HEK293 (cell line): ENCODE results near the gene TIE1.
A peak's percentile ranks its signal among the peaks of the same experiment; 100 is the strongest.

Experiments
- ATF2 ChIP-seq: fragments of 450-650 bp; formaldehyde crosslinking; IDR thresholded peaks from 2 replicates; pipeline ENCODE4 v1.5.1; 2016; ENCODE audit warnings: missing biosample characterization, missing genetic modification characterization, low read depth
- MZF1 ChIP-seq: fragments of 450-650 bp; formaldehyde crosslinking; IDR thresholded peaks from 2 replicates; pipeline ENCODE4 v1.5.1; 2017; ENCODE audit warnings: missing biosample characterization, missing genetic modification characterization, borderline replicate concordance
- SCRT2 ChIP-seq: fragments of 450-650 bp; formaldehyde crosslinking; IDR thresholded peaks from 2 replicates; pipeline ENCODE4 v1.5.1; 2016; ENCODE audit warnings: missing biosample characterization, missing genetic modification characterization
- ZFP69B ChIP-seq: fragments of 450-650 bp; formaldehyde crosslinking; IDR thresholded peaks from 2 replicates; pipeline ENCODE4 v1.5.1; 2016; ENCODE audit warnings: missing biosample characterization, missing genetic modification characterization
- ZNF146 ChIP-seq: fragments of 450-650 bp; formaldehyde crosslinking; IDR thresholded peaks from 2 replicates; pipeline ENCODE4 v1.5.1; 2016; ENCODE audit warnings: missing biosample characterization, missing genetic modification characterization
- ZNF148 ChIP-seq: fragments of 450-650 bp; formaldehyde crosslinking; IDR thresholded peaks from 2 replicates; pipeline ENCODE4 v1.5.0; 2017; ENCODE audit warnings: missing biosample characterization, missing genetic modification characterization, borderline replicate concordance
- ZNF211 ChIP-seq: fragments of 450-650 bp; formaldehyde crosslinking; IDR thresholded peaks from 2 replicates; pipeline ENCODE4 v1.5.1; 2016; ENCODE audit warnings: low read depth, missing biosample characterization, missing genetic modification characterization
- ZNF324 ChIP-seq: fragments of 450-650 bp; formaldehyde crosslinking; IDR thresholded peaks from 2 replicates; pipeline ENCODE4 v1.5.1; 2016; ENCODE audit warnings: missing biosample characterization, missing genetic modification characterization
- ZNF391 ChIP-seq: fragments of 450-650 bp; formaldehyde crosslinking; IDR thresholded peaks from 2 replicates; pipeline ENCODE4 v1.5.1; 2016; ENCODE audit warnings: low read depth, missing biosample characterization, missing genetic modification characterization, borderline replicate concordance
- ZNF394 ChIP-seq: fragments of 450-650 bp; formaldehyde crosslinking; IDR thresholded peaks from 2 replicates; pipeline ENCODE4 v1.5.1; 2016; ENCODE audit warnings: missing biosample characterization, missing genetic modification characterization, mild to moderate bottlenecking, moderate library complexity, borderline replicate concordance
- ZNF423 ChIP-seq: fragments of 450-650 bp; formaldehyde crosslinking; IDR thresholded peaks from 2 replicates; pipeline ENCODE4 v1.5.1; 2016; ENCODE audit warnings: missing biosample characterization, missing genetic modification characterization
- ZNF426 ChIP-seq: fragments of 450-650 bp; formaldehyde crosslinking; IDR thresholded peaks from 2 replicates; pipeline ENCODE4 v1.5.1; 2017; ENCODE audit warnings: missing biosample characterization, missing genetic modification characterization, mild to moderate bottlenecking, inconsistent platforms, moderate library complexity
- ZNF48 ChIP-seq: fragments of 450-650 bp; formaldehyde crosslinking; IDR thresholded peaks from 2 replicates; pipeline ENCODE4 v1.5.1; 2016; ENCODE audit warnings: missing biosample characterization, missing genetic modification characterization
- ZNF518A ChIP-seq: fragments of 450-650 bp; formaldehyde crosslinking; conservative IDR thresholded peaks from 2 replicates; pipeline ENCODE4 v1.5.1; 2016; ENCODE audit warnings: low read depth, missing biosample characterization, missing genetic modification characterization
- ZNF560 ChIP-seq: fragments of 450-650 bp; formaldehyde crosslinking; IDR thresholded peaks from 2 replicates; pipeline ENCODE4 v1.5.1; 2017; ENCODE audit warnings: missing biosample characterization, missing genetic modification characterization, borderline replicate concordance
- ZNF561 ChIP-seq: fragments of 450-650 bp; IDR thresholded peaks from 2 replicates; pipeline ENCODE4 v1.5.1; 2018; ENCODE audit warnings: missing biosample characterization, missing genetic modification characterization, borderline replicate concordance
- ZNF600 ChIP-seq: fragments of 450-650 bp; formaldehyde crosslinking; IDR thresholded peaks from 2 replicates; pipeline ENCODE4 v1.5.1; 2016; ENCODE audit warnings: missing biosample characterization, missing genetic modification characterization
- ZNF660 ChIP-seq: fragments of 450-650 bp; IDR thresholded peaks from 2 replicates; pipeline ENCODE4 v1.5.1; 2018; ENCODE audit warnings: missing biosample characterization, mild to moderate bottlenecking, missing genetic modification characterization
- ZNF76 ChIP-seq: fragments of 450-650 bp; formaldehyde crosslinking; IDR thresholded peaks from 2 replicates; pipeline ENCODE4; 2016; ENCODE audit warnings: low read depth, missing biosample characterization, missing genetic modification characterization, borderline replicate concordance
- TF ChIP-seq, protein P1 (sequence below): fragments of 450-650 bp; formaldehyde crosslinking; IDR thresholded peaks from 2 replicates; pipeline ENCODE4 v1.5.1; 2016; ENCODE audit warnings: missing biosample characterization, missing genetic modification characterization
- TF ChIP-seq, protein P2 (sequence below): fragments of 450-650 bp; formaldehyde crosslinking; IDR thresholded peaks from 2 replicates; pipeline ENCODE4 v1.5.1; 2016; ENCODE audit warnings: missing biosample characterization, missing genetic modification characterization
- TF ChIP-seq, protein P3 (sequence below): fragments of 450-650 bp; formaldehyde crosslinking; IDR thresholded peaks from 2 replicates; pipeline ENCODE4 v1.5.1; 2017; ENCODE audit warnings: missing biosample characterization, missing genetic modification characterization

The TIE1 gene

GRCh38 chr1:43348809-43349593 is 48.2 kb downstream of the TIE1 start (continued):
- TF ChIP-seq ZNF518A (no peak), ZNF600 (tag by site-specific recombination) (no peak), ATF2 (tag by site-specific recombination) (no peak), ZNF146 (tag by site-specific recombination) (no peak), ZNF394 (tag by site-specific recombination) (no peak), ZNF48 (tag by site-specific recombination) (no peak), ZNF211 (tag by site-specific recombination) (no peak), ZNF660 (tag by site-specific recombination) (0 out of 2 replicates have a peak, but pooled peaks have one; percentile 57), MZF1 (tag by site-specific recombination) (no peak), ZNF148 (tag by site-specific recombination) (no peak), ZNF391 (peak; percentile 42; the same call in 1 of the 2 replicates), SCRT2 (tag by site-specific recombination) (no peak), ZNF76 (tag by site-specific recombination) (no peak), ZNF561 (peak; percentile 79; the same call in 1 of the 2 replicates), ZNF324 (tag by site-specific recombination) (0 out of 2 replicates have a peak, but pooled peaks have one; percentile 23), ZNF560 (tag by site-specific recombination) (no peak), ZFP69B (tag by site-specific recombination) (peak; percentile 81), ZNF426 (tag by site-specific recombination) (no peak), ZNF423 (tag by site-specific recombination) (peak; percentile 51; the same call in 1 of the 2 replicates)
- TF ChIP-seq, protein P1, sequence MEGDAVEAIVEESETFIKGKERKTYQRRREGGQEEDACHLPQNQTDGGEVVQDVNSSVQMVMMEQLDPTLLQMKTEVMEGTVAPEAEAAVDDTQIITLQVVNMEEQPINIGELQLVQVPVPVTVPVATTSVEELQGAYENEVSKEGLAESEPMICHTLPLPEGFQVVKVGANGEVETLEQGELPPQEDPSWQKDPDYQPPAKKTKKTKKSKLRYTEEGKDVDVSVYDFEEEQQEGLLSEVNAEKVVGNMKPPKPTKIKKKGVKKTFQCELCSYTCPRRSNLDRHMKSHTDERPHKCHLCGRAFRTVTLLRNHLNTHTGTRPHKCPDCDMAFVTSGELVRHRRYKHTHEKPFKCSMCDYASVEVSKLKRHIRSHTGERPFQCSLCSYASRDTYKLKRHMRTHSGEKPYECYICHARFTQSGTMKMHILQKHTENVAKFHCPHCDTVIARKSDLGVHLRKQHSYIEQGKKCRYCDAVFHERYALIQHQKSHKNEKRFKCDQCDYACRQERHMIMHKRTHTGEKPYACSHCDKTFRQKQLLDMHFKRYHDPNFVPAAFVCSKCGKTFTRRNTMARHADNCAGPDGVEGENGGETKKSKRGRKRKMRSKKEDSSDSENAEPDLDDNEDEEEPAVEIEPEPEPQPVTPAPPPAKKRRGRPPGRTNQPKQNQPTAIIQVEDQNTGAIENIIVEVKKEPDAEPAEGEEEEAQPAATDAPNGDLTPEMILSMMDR (tag by site-specific recombination) = peak; percentile 39; the same call in 1 of the 2 replicates
- TF ChIP-seq, protein P2, sequence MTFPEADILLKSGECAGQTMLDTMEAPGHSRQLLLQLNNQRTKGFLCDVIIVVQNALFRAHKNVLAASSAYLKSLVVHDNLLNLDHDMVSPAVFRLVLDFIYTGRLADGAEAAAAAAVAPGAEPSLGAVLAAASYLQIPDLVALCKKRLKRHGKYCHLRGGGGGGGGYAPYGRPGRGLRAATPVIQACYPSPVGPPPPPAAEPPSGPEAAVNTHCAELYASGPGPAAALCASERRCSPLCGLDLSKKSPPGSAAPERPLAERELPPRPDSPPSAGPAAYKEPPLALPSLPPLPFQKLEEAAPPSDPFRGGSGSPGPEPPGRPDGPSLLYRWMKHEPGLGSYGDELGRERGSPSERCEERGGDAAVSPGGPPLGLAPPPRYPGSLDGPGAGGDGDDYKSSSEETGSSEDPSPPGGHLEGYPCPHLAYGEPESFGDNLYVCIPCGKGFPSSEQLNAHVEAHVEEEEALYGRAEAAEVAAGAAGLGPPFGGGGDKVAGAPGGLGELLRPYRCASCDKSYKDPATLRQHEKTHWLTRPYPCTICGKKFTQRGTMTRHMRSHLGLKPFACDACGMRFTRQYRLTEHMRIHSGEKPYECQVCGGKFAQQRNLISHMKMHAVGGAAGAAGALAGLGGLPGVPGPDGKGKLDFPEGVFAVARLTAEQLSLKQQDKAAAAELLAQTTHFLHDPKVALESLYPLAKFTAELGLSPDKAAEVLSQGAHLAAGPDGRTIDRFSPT (tag by site-specific recombination) = peak; percentile 77; the same call in 1 of the 2 replicates
- TF ChIP-seq, protein P3, sequence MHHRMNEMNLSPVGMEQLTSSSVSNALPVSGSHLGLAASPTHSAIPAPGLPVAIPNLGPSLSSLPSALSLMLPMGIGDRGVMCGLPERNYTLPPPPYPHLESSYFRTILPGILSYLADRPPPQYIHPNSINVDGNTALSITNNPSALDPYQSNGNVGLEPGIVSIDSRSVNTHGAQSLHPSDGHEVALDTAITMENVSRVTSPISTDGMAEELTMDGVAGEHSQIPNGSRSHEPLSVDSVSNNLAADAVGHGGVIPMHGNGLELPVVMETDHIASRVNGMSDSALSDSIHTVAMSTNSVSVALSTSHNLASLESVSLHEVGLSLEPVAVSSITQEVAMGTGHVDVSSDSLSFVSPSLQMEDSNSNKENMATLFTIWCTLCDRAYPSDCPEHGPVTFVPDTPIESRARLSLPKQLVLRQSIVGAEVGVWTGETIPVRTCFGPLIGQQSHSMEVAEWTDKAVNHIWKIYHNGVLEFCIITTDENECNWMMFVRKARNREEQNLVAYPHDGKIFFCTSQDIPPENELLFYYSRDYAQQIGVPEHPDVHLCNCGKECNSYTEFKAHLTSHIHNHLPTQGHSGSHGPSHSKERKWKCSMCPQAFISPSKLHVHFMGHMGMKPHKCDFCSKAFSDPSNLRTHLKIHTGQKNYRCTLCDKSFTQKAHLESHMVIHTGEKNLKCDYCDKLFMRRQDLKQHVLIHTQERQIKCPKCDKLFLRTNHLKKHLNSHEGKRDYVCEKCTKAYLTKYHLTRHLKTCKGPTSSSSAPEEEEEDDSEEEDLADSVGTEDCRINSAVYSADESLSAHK = no peak
